ENCODE measurements around the gene RNF13. TPM values are rescaled to one million over a fixed set of nuclear protein-coding genes. Genes with fewer than 3 reads are reported as not detected.

The RNF13 gene
- total RNA-seq, 1 experiment from 2014 or later, result 36.5 TPM

DNA sequence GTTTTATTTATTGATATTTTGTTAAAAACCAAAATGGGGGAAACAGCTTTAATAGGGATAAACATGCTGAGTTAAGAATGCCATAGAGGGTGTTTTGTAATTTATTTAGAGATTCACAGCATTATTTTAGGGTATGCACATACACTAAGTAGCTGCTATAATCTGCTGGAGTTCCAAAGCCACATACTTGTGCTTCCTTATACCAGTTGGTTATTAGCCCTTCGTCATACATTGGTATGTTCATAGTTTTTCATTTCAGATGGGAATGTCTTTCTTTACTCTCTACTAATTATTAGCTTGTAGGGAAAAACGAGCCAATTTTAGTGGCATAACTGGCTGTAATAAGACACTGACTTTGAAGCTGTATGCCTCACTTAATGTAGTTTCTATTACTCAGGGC is 82.8 kb downstream of the RNF13 start:
- intact Hi-C loops (cut with micrococcal nuclease), result no loop called here
- H3K27ac Mint-ChIP-seq (ENCODE audit: low read depth, unreplicated experiment), result no peak overlapping the region
- POLR2A ChIA-PET, result interaction anchor here (0.9 to 1.0 kb wide), 2 partner anchors 10 to 82 kb away, joined by 3 read pairs; no protein-coding TSS in a partner anchor
- DNase-seq (ENCODE audit: unreplicated experiment), result no peak
- CTCF ChIA-PET, result interaction anchor here (0.7 to 1.6 kb wide), 3 partner anchors 11 to 478 kb away, joined by 3 to 6 read pairs (median 3); no protein-coding TSS in a partner anchor
- no peak for TF ChIP-seq CTCF (IDR thresholded peaks at IDR 0.05; ENCODE audit: unreplicated experiment)
- peaks cover 7% of the 10 kb centered on the region for H3K36me3 Mint-ChIP-seq (ENCODE audit: insufficient read depth, unreplicated experiment)
- H3K4me1 Mint-ChIP-seq (ENCODE audit: insufficient read depth, unreplicated experiment), result peaks cover 8% of the 10 kb centered on the region
- BruUV-seq (replicated peaks), result no TSS peak
- H3K27me3 Mint-ChIP-seq (ENCODE audit: insufficient read depth, unreplicated experiment), result no peaks in the 10 kb centered on the region
- no peak overlapping the region for H3K4me3 Mint-ChIP-seq (ENCODE audit: unreplicated experiment)
- H3K9me3 Mint-ChIP-seq (ENCODE audit: unreplicated experiment), result no peaks in the 10 kb centered on the region

- peaks cover 9% of the 10 kb centered on the region for H3K4me1 Mint-ChIP-seq (ENCODE audit: insufficient read depth, unreplicated experiment)
- CTCF ChIA-PET, result interaction anchor here (0.7 kb wide), 1 partner anchor 8 kb away, joined by 3 read pairs; no protein-coding TSS in a partner anchor
- peaks cover 9% of the 10 kb centered on the region for H3K36me3 Mint-ChIP-seq (ENCODE audit: insufficient read depth, unreplicated experiment)
- DNase-seq (ENCODE audit: unreplicated experiment), result peak; percentile 26
- H3K27me3 Mint-ChIP-seq (ENCODE audit: insufficient read depth, unreplicated experiment), result no peaks in the 10 kb centered on the region
- intact Hi-C loops (cut with micrococcal nuclease), result no loop called here
- POLR2A ChIA-PET, result interaction anchor here (1.0 to 1.1 kb wide), 2 partner anchors 10 to 83 kb away, joined by 3 read pairs; no protein-coding TSS in a partner anchor
- BruUV-seq (replicated peaks), result no TSS peak
- H3K9me3 Mint-ChIP-seq (ENCODE audit: unreplicated experiment), result no peaks in the 10 kb centered on the region
- TF ChIP-seq CTCF (IDR thresholded peaks at IDR 0.05; ENCODE audit: unreplicated experiment), result no peak
- no peak overlapping the region for H3K4me3 Mint-ChIP-seq (ENCODE audit: unreplicated experiment)
- H3K27ac Mint-ChIP-seq (ENCODE audit: low read depth, unreplicated experiment), result no peak overlapping the region
Measured at GRCh38 chr3:149898771-149899170, 85.8 kb downstream of the RNF13 start.

DNA sequence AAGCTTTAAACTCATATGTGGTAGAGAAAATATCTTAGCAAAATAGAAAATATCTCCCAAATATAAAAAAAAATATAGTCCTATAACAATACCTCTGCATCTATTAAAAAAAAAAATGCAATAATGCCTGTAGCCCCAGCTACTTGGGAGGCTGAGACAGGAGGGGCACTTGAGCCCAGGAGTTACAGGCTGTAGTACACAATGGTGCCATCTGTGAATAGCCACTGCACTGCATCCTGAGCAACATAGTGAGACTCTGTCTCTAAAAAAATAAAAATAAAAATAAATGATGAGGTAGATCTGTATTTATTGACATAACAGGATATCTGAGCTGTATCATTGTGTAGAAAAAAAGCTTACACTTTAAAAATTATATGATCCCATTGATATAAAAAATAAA is 87.3 kb downstream of the RNF13 start:
- Mint-ChIP-seq H3K27ac (ENCODE audit: low read depth, unreplicated experiment) (no peak overlapping the region), H3K36me3 (ENCODE audit: insufficient read depth, unreplicated experiment) (peaks cover 14% of the 10 kb centered on the region), H3K9me3 (ENCODE audit: unreplicated experiment) (no peaks in the 10 kb centered on the region), H3K4me1 (ENCODE audit: insufficient read depth, unreplicated experiment) (peaks cover 12% of the 10 kb centered on the region), H3K27me3 (ENCODE audit: insufficient read depth, unreplicated experiment) (no peaks in the 10 kb centered on the region), H3K4me3 (ENCODE audit: unreplicated experiment) (no peak overlapping the region)
- ChIA-PET CTCF (interaction anchor here (0.7 to 1.9 kb wide), 6 partner anchors 17 to 133 kb away, joined by 3 to 6 read pairs (median 4); no protein-coding TSS in a partner anchor), POLR2A (no interaction called here)
- no peak for TF ChIP-seq CTCF (IDR thresholded peaks at IDR 0.05; ENCODE audit: unreplicated experiment)
- BruUV-seq (replicated peaks), result no TSS peak
- intact Hi-C loops (cut with micrococcal nuclease), result loop anchor here (10.0 kb wide), 1 partner anchor 136 kb away; no protein-coding TSS in a partner anchor
- no peak for DNase-seq (ENCODE audit: unreplicated experiment)

GRCh38 chr3:149901770-149902169 is 88.8 kb downstream of the RNF13 start:
- H3K4me1 Mint-ChIP-seq (ENCODE audit: insufficient read depth, unreplicated experiment), result peaks cover 12% of the 10 kb centered on the region
- H3K9me3 Mint-ChIP-seq (ENCODE audit: unreplicated experiment), result no peaks in the 10 kb centered on the region
- no peak overlapping the region for H3K27ac Mint-ChIP-seq (ENCODE audit: low read depth, unreplicated experiment)
- H3K4me3 Mint-ChIP-seq (ENCODE audit: unreplicated experiment), result no peak overlapping the region
- H3K36me3 Mint-ChIP-seq (ENCODE audit: insufficient read depth, unreplicated experiment), result peaks cover 14% of the 10 kb centered on the region
- CTCF ChIA-PET, result no interaction called here
- H3K27me3 Mint-ChIP-seq (ENCODE audit: insufficient read depth, unreplicated experiment), result no peaks in the 10 kb centered on the region
- DNase-seq (ENCODE audit: unreplicated experiment), result no peak
- POLR2A ChIA-PET, result no interaction called here
- no TSS peak for BruUV-seq (replicated peaks)
- TF ChIP-seq CTCF (IDR thresholded peaks at IDR 0.05; ENCODE audit: unreplicated experiment), result no peak
- intact Hi-C loops (cut with micrococcal nuclease), result loop anchor here (10.0 kb wide), 1 partner anchor 137 kb away; no protein-coding TSS in a partner anchor

Measured in MCF 10A (cell line).